Motor neuron (in vitro differentiated cells): Measurements from ENCODE around the gene SCN5A. TPM values are rescaled to one million over a fixed set of nuclear protein-coding genes. Genes with fewer than 3 reads are reported as not detected.
A peak's percentile ranks its signal among the peaks of the same experiment; 100 is the strongest.

Source experiments
- ATAC-seq, 8 experiments: fragments of 200-7000 bp; cut with Tn5 transposase; replicated peaks in 6 of 8; 2 replicates each; pipeline ENCODE4 v1.8.0; 2021; ENCODE audit warnings: mild to moderate bottlenecking in 8 of 8, moderate library complexity in 8 of 8
- H3K27ac ChIP-seq, 2 donors: fragments of 250-450 bp; sonication (Bioruptor Pico); 2 replicates each; pipeline ENCODE4 v1.9.0; 2021; ENCODE audit warnings: antibody characterized with exemption in 2 of 2, mild to moderate bottlenecking in 2 of 2, moderate library complexity in 1 of 2
- H3K4me1 ChIP-seq, 2 donors: fragments of 250-450 bp; sonication (Bioruptor Pico); replicated peaks in 1 of 2; 2 replicates each; pipeline ENCODE4 v1.6.1; 2021; ENCODE audit warnings: antibody characterized with exemption in 2 of 2, mild to moderate bottlenecking in 2 of 2, moderate library complexity in 1 of 2
- H3K4me3 ChIP-seq, 5 donors: fragments of 250-450 bp; sonication (Bioruptor Pico); 2 replicates each; pipeline ENCODE4 v1.9.0; 2021; ENCODE audit warnings: antibody characterized with exemption in 5 of 5, mild to moderate bottlenecking in 5 of 5, moderate library complexity in 4 of 5
- WGBS, 10 experiments: fragments of 450-650 bp; shearing (Covaris generic); methylation state at CpG; one replicate each; pipeline ENCODE4 v1.0.0; 2022; 5-methylcytosine and 5-hydroxymethylcytosine counted together
- in situ Hi-C, 9 experiments: fragments of 400-800 bp; cut with MboI; loops; one replicate each; pipeline ENCODE4 v1.15.0; 2021; ENCODE audit warnings: low sequenced_read_pairs in 9 of 9, low pct_unique_long_range_greater_than_20kb in 2 of 9; ENCODE audit not compliant: unreplicated experiment in 9 of 9
- total RNA-seq, 8 experiments: library from RNA; unstranded; fragments of 300-600 nt; gene quantifications; 2 replicates each; pipeline versions ENCODE4 v1.2.3 to v1.2.4, GENCODE V29; 2022

The SCN5A gene
- total RNA-seq, 8 experiments from 2014 or later = 0.11 to 2.8 (median 0.58) TPM

- WGBS, 10 experiments = 20 to 82% (median 66%) methylated on average over 2 to 3 of the region's 6 CpGs; no CpG with 5 or more reads in 6 of the 10 experiments
- no peak for ATAC-seq
- Histone ChIP-seq H3K27ac (no peak overlapping the region), H3K4me1 (no peaks in the 10 kb centered on the region), H3K4me3 (no peak overlapping the region)
- in situ Hi-C loops = no loop called here
Measured at GRCh38 chr3:38604246-38604645, 45.2 kb downstream of the SCN5A start.

- in situ Hi-C loops = no loop called here
- ATAC-seq = no peak
- 0 to 100% (median 71%) methylated on average over 1 to 7 of the region's 16 CpGs; no CpG with 5 or more reads in 4 of the 10 experiments for WGBS, 10 experiments
Measured at GRCh38 chr3:38603731-38604131, 45.8 kb downstream of the SCN5A start.

GRCh38 chr3:38602576-38603250, 46.8 kb downstream of the SCN5A start:
- in situ Hi-C loops = no loop called here
- no peak for ATAC-seq
- 31 to 97% (median 80%) methylated on average over 1 to 6 of the region's 7 CpGs for WGBS, 10 experiments
- Histone ChIP-seq H3K4me1 (no peaks in the 10 kb centered on the region), H3K27ac (no peak overlapping the region), H3K4me3 (no peak overlapping the region)

More at GRCh38 chr3:38603731-38604131, 45.8 kb downstream of the SCN5A start:
- no peak overlapping the region for H3K4me3 ChIP-seq
- H3K4me1 ChIP-seq = no peaks in the 10 kb centered on the region
- no peak overlapping the region for H3K27ac ChIP-seq

- peak in 3 of 8 experiments; percentile 19 to 69 (median 64) for ATAC-seq
- 57 to 100% (median 73%) methylated on average over 1 to 3 of the region's 3 CpGs; no CpG with 5 or more reads in 4 of the 10 experiments for WGBS, 10 experiments
- Histone ChIP-seq H3K27ac (no peak overlapping the region), H3K4me3 (no peak overlapping the region), H3K4me1 (no peaks in the 10 kb centered on the region)
- in situ Hi-C loops = no loop called here
Measured at GRCh38 chr3:38601956-38602550, 47.4 kb downstream of the SCN5A start.

GRCh38 chr3:38600551-38600950, 48.9 kb downstream of the SCN5A start:
- in situ Hi-C loops = no loop called here
- no peak overlapping the region for H3K4me3 ChIP-seq
- H3K27ac ChIP-seq = no peak overlapping the region
- ATAC-seq = no peak
- H3K4me1 ChIP-seq = no peaks in the 10 kb centered on the region
- WGBS, 10 experiments = 46 to 88% methylated on average over 1 of the region's 1 CpG; no CpG with 5 or more reads in 8 of the 10 experiments

GRCh38 chr3:38599886-38600285, 49.6 kb downstream of the SCN5A start:
- in situ Hi-C loops = no loop called here
- WGBS, 10 experiments = 20 to 83% (median 71%) methylated on average over 1 to 2 of the region's 2 CpGs; no CpG with 5 or more reads in 5 of the 10 experiments
- no peak for ATAC-seq

GRCh38 chr3:38598791-38599190, 50.7 kb downstream of the SCN5A start:
- in situ Hi-C loops = no loop called here
- ATAC-seq = no peak
- no peak overlapping the region for H3K27ac ChIP-seq
- 66 to 92% (median 90%) methylated on average over 2 to 4 of the region's 13 CpGs; no CpG with 5 or more reads in 7 of the 10 experiments for WGBS, 10 experiments
- H3K4me3 ChIP-seq = no peak overlapping the region
- H3K4me1 ChIP-seq = no peaks in the 10 kb centered on the region

More at GRCh38 chr3:38599886-38600285, 49.6 kb downstream of the SCN5A start:
- no peak overlapping the region for H3K27ac ChIP-seq
- no peak overlapping the region for H3K4me3 ChIP-seq
- H3K4me1 ChIP-seq = no peaks in the 10 kb centered on the region

GRCh38 chr3:38597502-38598060, 51.9 kb downstream of the SCN5A start:
- in situ Hi-C loops = no loop called here
- Histone ChIP-seq H3K4me3 (no peak overlapping the region), H3K4me1 (no peaks in the 10 kb centered on the region), H3K27ac (no peak overlapping the region)
- WGBS, 10 experiments = 10 to 100% (median 66%) methylated on average over 1 to 4 of the region's 12 CpGs
- no peak for ATAC-seq

- 6 to 100% (median 66%) methylated on average over 1 to 6 of the region's 6 CpGs for WGBS, 10 experiments
- no peak overlapping the region for H3K4me3 ChIP-seq
- in situ Hi-C loops = no loop called here
- ATAC-seq = no peak
- no peak overlapping the region for H3K27ac ChIP-seq
- H3K4me1 ChIP-seq = no peaks in the 10 kb centered on the region
Measured at GRCh38 chr3:38595393-38595792, 54.1 kb downstream of the SCN5A start.

- Histone ChIP-seq H3K4me1 (no peaks in the 10 kb centered on the region), H3K27ac (no peak overlapping the region), H3K4me3 (no peak overlapping the region)
- in situ Hi-C loops = no loop called here
- 0 to 94% (median 83%) methylated on average over 1 to 2 of the region's 2 CpGs; no CpG with 5 or more reads in 3 of the 10 experiments for whole genome bisulfite sequencing, 10 experiments
- ATAC-seq = no peak
Measured at GRCh38 chr3:38590521-38590920, 59.0 kb downstream of the SCN5A start.

- in situ Hi-C loops = no loop called here
- no peak for ATAC-seq
- 0 to 100% (median 51%) methylated on average over 2 to 12 of the region's 20 CpGs; no CpG with 5 or more reads in 2 of the 10 experiments for WGBS, 10 experiments
- Histone ChIP-seq H3K27ac (no peak overlapping the region), H3K4me3 (no peak overlapping the region), H3K4me1 (no peaks in the 10 kb centered on the region)
Measured at GRCh38 chr3:38588995-38589937, 60.2 kb downstream of the SCN5A start.

GRCh38 chr3:38588371-38588971, 61.0 kb downstream of the SCN5A start:
- no peak for ATAC-seq
- H3K27ac ChIP-seq = no peak overlapping the region
- in situ Hi-C loops = no loop called here
- H3K4me1 ChIP-seq = no peaks in the 10 kb centered on the region
- 39 to 100% (median 43%) methylated on average over 1 to 4 of the region's 10 CpGs; no CpG with 5 or more reads in 7 of the 10 experiments for WGBS, 10 experiments
- H3K4me3 ChIP-seq = no peak overlapping the region
